Activated CD8-positive, alpha-beta T cell treated with anti-CD3 and anti-CD28 coated beads for 36 hours (primary cell): Measurements from ENCODE around the gene PRXL2B. TPM values are rescaled to one million over a fixed set of nuclear protein-coding genes. Genes with fewer than 3 reads are reported as not detected.
A peak's percentile ranks its signal among the peaks of the same experiment; 100 is the strongest.

Experiments used
- ATAC-seq: fragments of 200-7000 bp; cut with Tn5 transposase; one replicate; pipeline ENCODE4 v1.10.0; 2021; ENCODE audit warnings: mild to moderate bottlenecking, moderate library complexity
- CTCF ChIA-PET: fragments of 350-600 bp; sonication (Branson Sonifier 250); formaldehyde crosslinking; loops from one replicate; lab custom pipeline; 2021; ENCODE audit warnings: antibody characterized with exemption; lab: Charles Lee
- POLR2A ChIA-PET: fragments of 350-600 bp; sonication (Branson Sonifier 250); formaldehyde crosslinking; loops from one replicate; lab custom pipeline; 2021; ENCODE audit warnings: antibody characterized with exemption; lab: Charles Lee
- DNase-seq: peaks from one replicate; pipeline ENCODE4 v3.0.0-alpha.2; 2020
- H3K27ac Mint-ChIP-seq: one replicate; pipeline ENCODE4 v1.8.0; 2021; ENCODE audit warnings: mild to moderate bottlenecking, mixed read lengths
- H3K27me3 Mint-ChIP-seq: one replicate; pipeline ENCODE4 v1.8.0; 2021; ENCODE audit warnings: mixed read lengths
- H3K36me3 Mint-ChIP-seq: one replicate; pipeline ENCODE4 v1.8.0; 2021; ENCODE audit warnings: low read depth, mixed read lengths
- H3K4me1 Mint-ChIP-seq: one replicate; pipeline ENCODE4 v1.8.0; 2021; ENCODE audit warnings: low read depth, mixed read lengths
- H3K4me3 Mint-ChIP-seq: one replicate; pipeline ENCODE4 v1.8.0; 2021; ENCODE audit warnings: mild to moderate bottlenecking, moderate library complexity, mixed read lengths
- H3K9me3 Mint-ChIP-seq: one replicate; pipeline ENCODE4 v1.8.0; 2021; ENCODE audit warnings: mixed read lengths
- CTCF ChIP-seq: fragments of 200-600 bp; IDR thresholded peaks from one replicate; pipeline ENCODE4 v1.8.0; 2022; ENCODE audit warnings: antibody characterized with exemption, mild to moderate bottlenecking
- intact Hi-C: fragments of 100-400 bp; cut with micrococcal nuclease; formaldehyde crosslinking; loops from one replicate; pipeline ENCODE4 v1.10.0; 2022
- total RNA-seq, 2 experiments: library from RNA; stranded (reverse); gene quantifications; one replicate each; pipeline ENCODE4 v1.2.3, GENCODE V29; 2021

Gene PRXL2B
- total RNA-seq, 2 experiments from 2014 or later: 39.1 to 43.6 TPM

- Mint-ChIP-seq H3K27me3 (no peaks in the 10 kb centered on the region), H3K36me3 (peaks cover 32% of the 10 kb centered on the region), H3K4me1 (peaks cover 30% of the 10 kb centered on the region), H3K9me3 (no peaks in the 10 kb centered on the region), H3K27ac (peak overlapping the region; percentile 99), H3K4me3 (peak overlapping the region; percentile 57)
- ChIA-PET POLR2A (interaction anchor here (1.1 to 5.7 kb wide), 4 partner anchors 12 to 35 kb away, joined by 3 to 100 read pairs (median 22); partner anchors contain the start of gene PRXL2B), CTCF (interaction anchor here (1.0 to 1.8 kb wide), 2 partner anchors 12 to 19 kb away, joined by 4 read pairs; no protein-coding TSS in a partner anchor)
- TF ChIP-seq CTCF: no peak
- ATAC-seq (no peak), DNase-seq (no peak)
- intact Hi-C loops: loop anchor here (10.0 kb wide), 1 partner anchor 86 kb away; no protein-coding TSS in a partner anchor
Observed at GRCh38 chr1:2558861-2559260, 27.7 kb upstream of the PRXL2B start.

- ATAC-seq (no peak), DNase-seq (no peak)
- ChIA-PET POLR2A (interaction anchor here (1.6 to 5.8 kb wide), 6 partner anchors 11 to 25 kb away, joined by 8 to 100 read pairs (median 30); partner anchors contain the start of gene PRXL2B), CTCF (interaction anchor here (2.6 kb wide), 1 partner anchor 18 kb away, joined by 11 read pairs; no protein-coding TSS in a partner anchor)
- H3K27me3 Mint-ChIP-seq: no peaks in the 10 kb centered on the region
- H3K4me1 Mint-ChIP-seq: peaks cover 22% of the 10 kb centered on the region
- peaks cover 32% of the 10 kb centered on the region for H3K36me3 Mint-ChIP-seq
- intact Hi-C loops: loop anchor here (10.0 kb wide), 1 partner anchor 85 kb away; no protein-coding TSS in a partner anchor
- no peak overlapping the region for H3K4me3 Mint-ChIP-seq
- no peak for TF ChIP-seq CTCF
- no peak overlapping the region for H3K27ac Mint-ChIP-seq
- no peaks in the 10 kb centered on the region for H3K9me3 Mint-ChIP-seq
Observed at GRCh38 chr1:2559509-2560298, 26.9 kb upstream of the PRXL2B start.

- Mint-ChIP-seq H3K4me1 (peaks cover 19% of the 10 kb centered on the region), H3K9me3 (no peaks in the 10 kb centered on the region), H3K4me3 (no peak overlapping the region), H3K27me3 (no peaks in the 10 kb centered on the region), H3K27ac (peak overlapping the region; percentile 49), H3K36me3 (peaks cover 29% of the 10 kb centered on the region)
- no peak for TF ChIP-seq CTCF
- no peak for DNase-seq
- intact Hi-C loops: no loop called here
- ATAC-seq: no peak
- ChIA-PET POLR2A (interaction anchor here (1.6 to 5.8 kb wide), 3 partner anchors 11 to 24 kb away, joined by 8 to 43 read pairs (median 26); partner anchors contain the start of gene PRXL2B), CTCF (interaction anchor here (1.4 to 2.6 kb wide), 3 partner anchors 10 to 17 kb away, joined by 3 to 16 read pairs (median 11); no protein-coding TSS in a partner anchor)
Observed at GRCh38 chr1:2560299-2561073, 26.1 kb upstream of the PRXL2B start.

GRCh38 chr1:2561446-2561845 lies 25.1 kb upstream of the PRXL2B start:
- intact Hi-C loops: no loop called here
- Mint-ChIP-seq H3K4me3 (no peak overlapping the region), H3K27ac (peak overlapping the region; percentile 72), H3K27me3 (no peaks in the 10 kb centered on the region), H3K9me3 (no peaks in the 10 kb centered on the region), H3K36me3 (peaks cover 27% of the 10 kb centered on the region), H3K4me1 (peaks cover 19% of the 10 kb centered on the region)
- TF ChIP-seq CTCF: no peak
- ChIA-PET CTCF (interaction anchor here (0.7 to 2.6 kb wide), 10 partner anchors 9 to 146 kb away, joined by 3 to 16 read pairs (median 4); no protein-coding TSS in a partner anchor), POLR2A (interaction anchor here (1.6 to 5.8 kb wide), 3 partner anchors 10 to 24 kb away, joined by 8 to 43 read pairs (median 26); partner anchors contain the start of gene PRXL2B)
- DNase-seq (no peak), ATAC-seq (no peak)
